Urothelium cell line (cell line): ENCODE data around the gene RGS11.
"Not testable (repeated sequence)": the region's sequence is repeated elsewhere in the genome, so short reads cannot be mapped to it uniquely, and the experiment has no call there.

Experiments used
- DNase-seq: peaks from one replicate; pipeline ENCODE4 v3.0.0; 2011; ENCODE audit warnings: low spot score, mixed read lengths
- FAIRE-seq: peaks from 2 replicates; lab custom pipeline; 2011; peaks lifted over from hg19 to GRCh38; lab: Jason Lieb, UNC

The RGS11 gene

DNA sequence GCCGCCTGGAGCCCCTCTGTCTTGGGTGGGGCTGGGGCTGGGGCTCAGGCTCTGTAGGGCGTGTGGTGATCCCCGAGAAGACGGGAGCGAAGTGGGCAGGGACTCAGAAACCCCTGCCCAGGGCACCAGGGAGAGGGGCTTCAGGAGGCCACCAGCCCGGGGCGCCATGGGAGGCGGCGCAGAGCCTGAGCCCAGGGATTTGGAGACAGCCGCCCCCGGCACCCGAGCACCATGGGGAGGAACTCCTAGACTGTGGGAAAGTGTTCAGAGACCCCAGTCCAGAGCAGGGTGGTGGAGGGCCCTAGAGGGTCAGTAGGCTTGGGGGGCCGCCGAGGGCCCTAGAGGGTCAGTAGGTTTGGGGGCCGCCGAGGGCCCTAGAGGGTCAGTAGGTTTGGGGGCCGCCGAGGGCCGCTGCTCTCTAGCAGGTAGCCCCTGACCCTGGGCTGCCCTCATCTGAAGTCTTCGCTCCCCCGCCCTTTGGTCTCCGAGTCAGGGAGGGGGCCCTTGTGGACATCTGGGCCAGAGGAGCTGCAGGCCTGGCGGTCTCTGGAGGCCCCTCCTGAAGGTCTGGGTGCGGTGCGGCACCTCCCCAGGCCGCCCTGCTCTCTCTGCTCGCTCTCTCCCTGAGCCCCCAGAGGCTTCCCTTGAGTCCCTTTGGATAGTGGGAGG, 5.4 kb upstream of the RGS11 start:
- FAIRE-seq, result no peak
- no peak for DNase-seq

DNA sequence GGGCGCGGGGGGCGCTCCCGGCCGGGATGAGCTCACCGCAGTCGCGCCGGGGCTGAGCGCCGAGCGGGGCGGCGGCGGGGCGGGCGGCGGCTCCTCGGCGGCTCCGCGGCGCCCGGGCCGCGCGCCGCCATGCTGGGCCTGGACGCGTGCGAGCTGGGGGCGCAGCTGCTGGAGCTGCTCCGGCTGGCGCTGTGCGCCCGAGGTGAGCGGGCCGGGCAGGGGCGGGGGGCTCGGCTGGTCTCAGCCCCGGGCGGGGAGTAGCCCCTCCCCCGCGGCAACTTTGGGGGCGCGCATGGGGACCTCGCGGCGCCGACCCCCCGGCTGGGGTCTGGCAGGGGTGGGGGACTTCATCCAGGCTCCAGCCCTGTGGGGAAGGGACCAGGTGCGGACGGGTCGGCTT, 4.8 kb upstream of the RGS11 start, which contains the start of gene ARHGDIG:
Gene ARHGDIG, plus strand, starts transcription at position 40 of the 400 bp plus-strand sequence. Its CDS starts 90 bp downstream, at position 130.
- FAIRE-seq (no peak), DNase-seq (no peak)

DNA sequence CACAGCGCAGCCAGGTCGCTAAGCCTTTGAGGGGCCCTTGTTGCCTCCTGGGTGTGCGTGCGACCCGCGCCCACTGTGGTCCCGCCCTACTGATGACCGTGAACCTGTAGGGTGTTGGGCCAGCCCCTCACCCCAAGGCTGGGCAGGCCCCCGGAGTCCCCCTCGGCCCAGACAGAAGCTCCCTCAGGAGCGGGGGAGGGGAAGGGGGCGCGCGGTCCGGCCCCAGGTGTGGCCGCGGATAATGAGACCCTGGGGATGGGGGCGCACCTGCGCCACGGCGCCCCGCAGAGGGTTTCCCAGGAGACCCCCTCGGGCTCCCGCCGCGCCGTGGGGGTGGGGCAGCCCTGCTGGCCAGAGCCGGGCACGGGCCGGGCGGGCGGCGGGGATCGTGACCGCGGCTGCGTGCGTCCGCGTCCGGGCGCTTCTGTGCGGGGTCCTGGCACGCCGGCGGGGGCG, 4.3 kb upstream of the RGS11 start:
- FAIRE-seq (no peak), DNase-seq (no peak)

DNA sequence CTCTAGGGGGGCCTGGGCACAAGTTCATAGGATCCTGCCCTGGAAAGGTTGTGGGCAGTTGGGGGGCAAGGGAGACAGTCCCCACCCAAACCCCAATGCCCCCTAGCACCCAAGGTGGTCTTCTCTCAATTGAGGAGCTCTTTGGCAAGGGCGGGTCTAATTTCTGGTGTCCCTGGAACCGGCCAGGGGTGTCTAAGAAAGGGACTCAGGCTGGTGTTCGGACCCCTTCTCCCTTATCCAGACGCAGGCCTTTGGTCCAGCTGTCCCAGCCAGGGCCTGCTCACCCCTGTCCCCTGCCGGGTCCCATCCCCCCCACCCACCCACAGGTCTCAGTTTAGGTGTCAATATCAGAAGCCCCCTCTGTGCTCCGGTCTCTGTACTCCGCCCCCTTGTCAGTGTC, 3.8 kb upstream of the RGS11 start:
- DNase-seq (no peak), FAIRE-seq (no peak)

DNA sequence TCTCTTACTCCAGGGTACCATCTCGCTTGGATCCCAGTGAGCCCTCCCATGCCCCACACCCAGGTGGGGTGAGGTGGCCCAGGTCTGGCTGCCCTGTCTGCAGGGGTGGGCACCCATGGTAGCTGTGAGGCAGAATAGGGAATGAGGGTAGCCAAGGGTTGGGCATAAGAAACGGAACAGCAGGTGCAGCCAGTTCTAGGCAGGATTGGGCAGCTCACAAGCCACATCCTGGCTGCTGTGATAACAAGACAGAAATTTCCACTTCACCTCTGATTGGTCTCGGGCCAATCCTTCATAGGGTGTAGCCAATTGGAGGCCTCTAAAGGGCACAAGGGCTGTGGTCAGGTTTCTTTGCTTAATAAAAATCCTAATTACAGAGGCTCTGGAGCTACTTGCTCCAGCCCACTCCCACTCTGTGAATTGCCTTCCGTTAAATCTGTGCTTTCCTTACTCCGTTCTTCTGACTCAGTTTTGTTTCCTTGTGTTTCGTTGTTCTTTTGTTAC, 3.2 kb upstream of the RGS11 start:
- DNase-seq (no peak), FAIRE-seq (no peak)

DNA sequence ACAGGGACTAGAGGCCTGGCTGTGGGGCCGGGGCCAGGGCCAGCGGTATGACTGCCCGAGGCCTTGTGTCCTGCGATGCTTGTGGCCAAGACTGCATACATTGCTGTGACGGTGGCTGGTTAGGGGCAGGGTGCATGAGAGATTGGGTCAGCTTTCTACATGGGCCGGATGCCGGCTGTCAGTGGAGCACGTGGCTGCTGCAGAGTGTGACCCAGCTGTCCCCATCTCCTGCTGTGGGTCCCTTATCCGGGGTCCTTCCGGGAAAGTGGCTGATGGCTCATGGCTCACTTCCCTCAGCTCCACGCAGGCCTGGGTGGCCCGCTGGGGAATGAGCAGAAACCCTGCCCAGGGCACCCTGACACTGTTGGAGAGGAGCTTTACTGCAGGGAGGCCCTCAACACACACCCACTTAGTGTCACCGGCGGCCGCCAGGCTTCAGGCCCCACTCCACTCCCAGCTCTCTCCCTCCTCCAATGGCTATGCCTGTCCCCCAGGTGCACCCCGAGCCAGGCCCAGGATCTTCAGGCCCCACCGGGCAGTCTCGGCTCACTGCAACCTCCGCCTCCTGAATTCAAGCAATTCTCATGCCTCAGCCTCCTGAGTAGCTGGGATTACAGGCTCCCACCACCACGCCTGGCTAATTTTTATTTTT, 808 bp upstream of the RGS11 start:
- DNase-seq (no peak), FAIRE-seq (no peak)

DNA sequence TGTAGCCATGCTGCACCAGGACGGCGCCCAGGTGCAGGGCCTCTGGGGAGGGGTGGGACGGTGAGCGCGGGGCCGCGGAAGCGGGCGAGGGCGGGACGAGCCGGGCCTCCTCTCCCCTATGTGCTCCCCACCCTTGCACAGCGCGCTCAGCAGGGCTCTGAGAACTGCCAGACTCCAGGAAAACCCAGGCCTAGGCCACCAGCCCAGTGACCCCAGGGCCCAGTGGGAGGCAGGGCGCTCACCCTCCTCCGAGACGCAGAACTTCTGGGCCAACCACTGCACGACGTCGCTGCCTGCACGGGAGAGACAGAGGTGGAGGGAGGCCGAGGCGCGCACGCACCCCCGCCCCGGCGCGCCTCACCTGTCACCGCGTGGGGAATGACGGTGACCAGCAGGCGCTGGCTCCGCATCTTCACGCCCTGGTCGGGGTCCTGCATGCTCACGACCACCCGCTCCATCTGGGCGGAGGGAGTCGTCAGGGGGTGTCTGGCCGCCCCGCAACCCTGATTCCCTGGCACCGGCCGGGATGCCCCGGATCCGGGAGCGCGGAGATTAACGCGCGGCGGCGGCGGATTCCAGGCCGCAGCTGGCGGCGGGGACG, 603 bp downstream of the RGS11 start:
- no peak for FAIRE-seq
- no peak for DNase-seq

DNA sequence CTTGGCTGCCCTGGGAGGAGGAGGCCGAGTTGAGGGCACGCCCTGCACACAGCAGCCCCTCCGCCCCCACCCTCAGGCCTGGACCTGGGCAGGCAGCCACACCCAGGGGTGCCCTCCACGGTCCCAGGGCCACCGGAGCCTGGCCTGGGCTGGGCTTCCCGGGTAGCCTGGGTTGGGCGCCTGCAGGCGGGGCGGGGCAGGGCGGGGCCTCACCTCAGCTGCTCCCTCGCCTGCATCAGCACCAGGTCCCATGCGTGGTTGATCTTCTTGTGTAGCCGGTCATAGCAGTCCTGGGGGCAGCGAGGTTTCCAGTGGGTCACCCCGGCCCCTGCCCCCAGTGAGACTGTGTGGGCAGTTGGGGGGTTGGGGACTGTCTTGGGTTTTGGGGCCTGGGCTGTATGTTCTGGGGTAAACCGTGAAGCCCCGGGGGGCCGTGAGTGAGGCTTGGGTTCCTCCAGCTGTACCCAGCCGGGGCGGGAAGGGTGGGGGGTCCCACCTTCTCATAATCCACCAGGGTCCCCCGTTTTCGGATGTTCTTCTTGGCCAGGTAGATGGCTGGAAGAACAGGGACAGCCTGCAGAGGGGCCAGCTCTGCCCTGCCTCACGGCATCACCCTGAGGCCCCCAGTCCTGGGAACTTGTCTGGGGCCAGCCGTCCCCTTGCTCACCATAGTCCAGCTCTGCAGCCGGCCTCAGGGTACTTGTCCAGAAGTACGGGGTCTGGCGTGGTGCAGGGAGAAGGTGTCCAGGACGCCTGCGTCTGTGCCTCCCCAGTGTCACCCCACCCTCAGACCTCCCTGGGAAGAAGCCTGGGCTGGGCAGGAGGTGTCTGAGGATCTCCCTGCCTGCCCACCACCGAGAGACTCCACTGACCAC, 2.0 kb downstream of the RGS11 start:
- no peak for DNase-seq
- FAIRE-seq, result no peak

DNA sequence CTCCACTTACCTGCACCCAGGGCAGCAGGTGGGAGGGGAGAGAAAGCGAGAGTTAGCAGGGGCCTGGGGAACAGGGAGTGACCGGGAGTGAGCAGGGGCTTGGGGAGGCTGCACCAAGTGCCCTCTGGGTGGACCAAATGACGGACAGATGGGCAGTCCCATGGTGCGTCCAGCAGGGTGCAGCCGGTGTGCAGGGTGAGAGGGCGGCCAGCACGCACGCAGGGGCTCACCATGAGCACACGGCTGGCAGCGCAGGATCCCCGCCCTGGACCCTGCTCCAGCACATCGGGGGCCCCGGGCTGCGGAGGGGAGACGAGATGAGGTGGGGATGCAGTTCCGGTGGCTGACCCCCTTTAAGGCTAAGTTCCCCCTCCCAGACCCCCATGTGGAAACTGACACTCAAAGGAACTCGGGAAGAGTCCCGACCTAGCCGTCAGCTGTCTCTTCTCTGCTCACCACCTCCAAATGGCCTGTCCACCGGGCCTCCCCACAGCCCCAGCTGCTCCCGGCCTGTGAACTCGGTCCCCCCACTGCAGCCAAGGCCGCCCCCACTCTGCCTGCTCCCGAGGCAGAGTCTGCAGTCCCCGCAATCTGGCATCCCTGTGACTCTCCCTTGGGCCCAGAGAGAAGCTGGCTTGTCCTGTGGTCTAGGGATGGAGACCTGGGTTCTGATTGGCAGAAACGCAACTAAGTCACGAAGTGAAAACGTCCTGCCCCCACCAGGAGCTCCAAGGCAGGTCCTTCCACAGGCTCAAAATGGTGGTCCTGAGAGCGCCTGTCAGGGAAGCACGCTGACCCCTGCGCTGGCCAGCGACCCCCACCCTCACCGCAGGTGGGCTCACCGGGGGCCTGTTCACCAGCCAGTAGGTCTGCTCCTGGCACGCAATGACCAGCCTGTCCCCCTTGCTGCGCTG, 2.9 kb downstream of the RGS11 start:
- DNase-seq (no peak), FAIRE-seq (no peak)

DNA sequence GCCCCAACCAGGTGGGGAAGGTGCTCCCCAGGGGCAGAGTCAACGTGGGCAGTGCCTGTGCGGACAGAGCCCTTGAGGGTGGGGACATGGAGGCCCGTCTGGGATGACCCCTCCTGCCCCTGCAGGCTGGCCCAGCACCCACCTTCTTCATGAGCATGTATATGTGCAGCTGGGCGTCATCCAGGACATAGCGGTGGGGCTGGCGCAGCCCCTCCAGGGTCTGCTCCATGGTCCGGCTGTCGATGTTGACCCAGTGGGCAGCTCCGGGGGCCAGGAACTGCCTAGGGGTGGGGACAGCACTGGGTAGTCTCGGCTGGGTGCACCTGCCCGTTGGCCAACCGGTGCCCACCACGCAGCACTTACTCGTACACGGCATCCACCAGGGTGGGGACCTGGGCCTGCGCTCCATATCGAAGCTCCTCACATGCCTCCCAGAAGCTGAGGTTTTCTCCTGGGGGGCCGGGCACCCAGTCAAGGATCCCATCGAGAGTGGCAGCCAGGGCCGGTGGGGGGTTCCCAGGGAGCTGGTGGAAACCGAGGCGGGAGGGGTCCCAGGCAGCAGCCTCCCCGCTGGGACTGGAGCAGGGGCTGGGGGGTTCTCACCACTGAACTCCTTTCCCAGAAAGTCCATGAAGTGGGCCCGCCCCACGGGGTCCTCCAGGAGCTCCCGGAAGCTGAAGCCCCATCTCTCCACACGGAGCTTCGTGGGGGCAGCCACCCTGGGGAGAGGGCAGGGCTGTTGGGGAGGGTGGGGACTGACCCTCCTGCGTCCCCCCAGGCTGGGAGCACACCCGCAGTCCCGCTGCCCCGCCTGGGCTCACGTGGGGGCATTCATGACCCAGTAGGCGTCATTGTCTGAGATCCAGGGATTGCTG, 5.1 kb downstream of the RGS11 start:
- no peak for FAIRE-seq
- no peak for DNase-seq

DNA sequence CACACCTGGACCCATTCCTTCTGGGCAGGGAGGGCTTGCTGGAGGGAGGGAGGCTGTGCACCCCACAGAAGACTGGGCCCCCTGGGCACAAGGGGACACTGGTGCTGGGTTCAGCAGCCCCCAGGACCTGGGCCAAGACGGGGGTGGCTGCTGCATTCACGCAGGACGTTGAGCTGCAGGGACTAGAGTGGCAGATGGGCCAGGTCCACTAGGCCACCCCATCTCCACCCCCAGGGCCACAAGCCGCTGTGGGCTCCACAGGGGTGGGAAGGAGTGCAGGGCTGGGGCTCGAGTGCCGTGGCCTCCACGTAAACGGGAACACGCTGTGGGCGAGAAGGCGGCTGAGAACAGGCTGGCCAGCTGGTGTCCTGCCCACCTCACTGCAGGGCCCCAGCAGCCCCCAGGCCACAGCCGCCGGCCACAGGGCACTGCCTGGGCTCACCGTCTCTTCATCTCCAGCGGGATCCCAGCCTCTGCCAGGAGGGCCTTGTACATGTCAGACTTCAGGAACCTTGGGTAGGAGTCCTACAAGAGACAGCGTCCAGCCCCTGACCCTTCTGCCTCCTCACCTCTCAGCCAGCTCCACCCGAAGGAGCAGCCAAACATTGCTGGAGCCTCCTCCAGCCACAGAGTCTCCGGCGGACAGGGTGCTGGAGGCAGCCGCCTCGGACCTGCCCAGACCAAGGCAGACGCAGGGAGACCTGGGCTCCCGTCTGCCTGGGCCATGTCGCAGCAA, 6.5 kb downstream of the RGS11 start:
- DNase-seq, result no peak
- no peak for FAIRE-seq

DNA sequence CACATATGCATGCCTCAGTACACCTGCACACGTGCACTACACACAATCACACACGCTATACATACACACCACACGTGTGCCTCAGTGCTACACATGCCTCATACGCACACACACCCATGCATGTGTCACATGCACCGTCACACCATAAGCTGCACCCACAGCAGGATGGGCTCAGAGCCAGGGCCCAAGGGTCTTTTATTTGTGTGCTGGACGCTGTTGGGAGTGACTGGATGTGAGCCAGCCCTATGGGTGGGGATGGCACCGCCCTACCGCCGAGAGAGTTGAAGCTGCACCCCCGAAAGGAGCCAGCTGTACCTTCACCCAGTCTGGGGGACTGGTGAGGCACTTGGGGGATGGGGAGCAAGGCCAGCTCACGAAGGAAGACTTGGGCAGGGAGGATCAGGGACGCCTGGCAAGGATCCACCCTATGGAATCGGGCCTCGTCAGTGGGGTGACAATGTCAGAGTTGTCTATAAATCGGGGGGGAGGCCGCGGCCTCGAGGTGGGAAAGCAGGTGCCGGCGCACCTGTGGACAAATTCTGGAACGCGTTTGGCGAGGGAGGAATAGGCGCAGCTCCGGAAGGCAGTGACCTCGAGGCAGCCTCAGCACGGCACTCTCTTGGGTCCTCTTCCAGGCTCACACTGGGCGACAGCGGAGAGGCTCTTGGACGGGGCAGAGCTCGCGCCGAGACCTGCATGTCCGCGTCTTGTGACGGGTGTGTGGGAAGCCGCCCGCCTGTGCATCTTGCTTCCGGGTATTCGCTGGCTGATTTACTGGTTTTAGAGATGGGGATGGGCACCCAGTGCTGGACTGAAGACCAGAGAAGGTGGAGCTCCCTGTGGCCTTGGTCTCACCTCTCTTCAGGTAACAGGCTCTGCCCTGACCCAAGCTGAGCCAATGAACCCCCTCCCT, 7.3 kb downstream of the RGS11 start:
- DNase-seq (no peak), FAIRE-seq (no peak)

DNA sequence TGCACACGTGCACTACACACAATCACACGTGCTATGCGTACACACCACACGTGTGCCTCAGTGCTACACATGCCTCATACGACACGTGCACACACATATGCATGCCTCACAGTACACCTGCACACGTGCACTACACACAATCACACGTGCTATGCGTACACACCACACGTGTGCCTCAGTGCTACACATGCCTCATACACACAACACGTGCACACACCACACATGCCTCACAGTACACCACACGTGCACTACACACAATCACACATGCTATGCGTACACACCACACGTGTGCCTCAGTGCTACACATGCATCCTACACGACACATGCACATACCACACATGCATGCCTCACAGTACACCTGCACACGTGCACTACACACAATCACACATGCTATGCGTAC, 8.2 kb downstream of the RGS11 start:
- not testable (repeated sequence) for DNase-seq
- peak; percentile 99 for FAIRE-seq

DNA sequence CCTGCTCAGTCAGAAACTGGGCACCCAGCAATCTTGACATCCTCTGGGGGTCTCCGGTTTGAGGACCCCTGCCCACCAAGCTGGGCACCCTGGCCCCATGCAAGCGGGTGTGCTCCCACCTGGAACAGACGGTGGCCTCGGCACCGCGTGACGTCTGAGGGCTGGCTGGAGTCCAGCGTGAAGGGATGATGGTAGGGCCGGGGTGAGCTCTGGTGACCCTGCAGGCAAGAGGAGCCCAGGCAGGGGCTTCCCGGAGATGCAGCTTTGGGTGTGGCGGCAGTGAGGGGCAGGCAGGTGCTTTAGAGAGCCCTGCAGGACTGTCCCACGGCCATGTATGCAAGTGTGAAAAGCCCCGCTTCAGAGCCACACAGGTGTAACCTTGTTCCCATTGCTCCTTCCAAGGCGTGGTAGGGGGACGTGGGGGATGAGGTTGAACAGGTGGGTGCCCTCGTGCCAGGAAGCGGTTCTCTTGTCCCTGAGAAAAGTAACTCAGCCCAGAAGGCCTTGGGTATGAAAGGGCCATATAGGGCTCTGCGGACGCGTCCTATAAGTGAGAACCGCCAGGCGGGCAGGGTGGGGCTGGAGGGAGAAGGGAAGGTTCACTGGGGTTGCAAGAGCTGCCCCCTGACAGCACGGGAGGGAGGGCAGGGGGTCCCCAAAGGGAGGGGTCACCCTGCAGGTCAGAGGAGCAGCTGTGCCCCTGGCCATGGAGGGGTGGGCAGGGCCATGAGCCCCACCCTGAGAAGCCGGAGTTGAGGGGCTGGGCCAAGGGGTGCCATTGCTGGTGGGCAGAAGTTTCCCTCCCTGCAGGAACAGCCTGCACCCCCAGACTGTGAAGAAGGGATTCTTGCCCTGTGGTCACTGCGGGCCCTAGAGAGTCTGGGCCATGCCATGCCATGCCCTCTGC, 9.2 kb downstream of the RGS11 start:
- FAIRE-seq (no peak), DNase-seq (no peak)

DNA sequence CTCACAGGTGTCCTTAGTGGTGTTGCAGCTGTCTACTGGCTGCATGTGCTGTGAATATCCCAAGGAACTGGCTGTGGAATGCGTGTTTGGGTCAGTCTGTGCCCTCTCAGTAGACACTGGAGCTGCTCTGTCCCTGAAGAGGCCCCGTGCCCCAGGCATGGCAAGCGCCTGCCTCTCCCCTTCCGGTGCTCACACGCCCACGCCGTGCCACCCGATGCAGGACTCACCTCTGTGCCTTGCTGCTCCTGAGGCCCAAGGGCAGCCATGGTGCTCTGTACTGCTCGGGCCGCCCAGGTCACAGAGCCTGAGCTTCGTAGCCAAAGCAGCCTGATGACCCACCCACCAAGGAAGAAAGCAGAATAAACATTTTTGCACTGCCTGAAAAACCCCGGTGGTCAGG, 10.0 kb downstream of the RGS11 start:
- FAIRE-seq (no peak), DNase-seq (no peak)

DNA sequence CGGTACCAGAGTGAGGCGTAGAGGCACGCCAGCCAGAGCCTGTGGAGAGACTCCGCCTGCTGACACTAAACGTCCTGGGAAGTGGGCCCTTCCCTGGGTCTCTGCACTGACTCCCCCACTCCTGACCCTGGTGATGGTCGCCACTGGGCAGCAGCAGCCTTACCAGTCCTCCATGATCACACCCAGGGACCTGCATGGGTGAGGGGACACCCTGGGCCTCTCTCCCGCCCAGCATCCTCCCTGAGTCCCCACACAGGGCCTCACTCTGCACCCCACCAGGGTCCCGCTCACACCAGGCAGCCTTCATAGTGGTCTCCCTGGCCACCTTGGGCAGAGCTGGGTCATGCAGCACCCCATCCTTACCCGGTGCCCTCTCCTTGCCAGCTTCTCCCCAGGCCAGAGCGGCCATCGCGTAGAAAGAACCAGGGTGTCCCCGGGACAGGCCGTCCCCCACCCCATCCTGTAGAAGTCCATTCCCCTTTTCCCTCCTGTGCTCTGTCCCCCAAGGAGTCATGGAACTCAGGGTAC, 10.7 kb downstream of the RGS11 start:
- DNase-seq, result no peak
- FAIRE-seq, result no peak
